ENCODE data around the gene CXXC5. TPM values are rescaled to one million over a fixed set of nuclear protein-coding genes. Genes with fewer than 3 reads are reported as not detected.

CXXC5 gene
- total and polyA plus RNA-seq, 9 of the 15 experiments (the other 6 are each of a cell fraction or from before 2014, with no cell fraction given): 1.9 to 123 (median 45.8) TPM

DNA sequence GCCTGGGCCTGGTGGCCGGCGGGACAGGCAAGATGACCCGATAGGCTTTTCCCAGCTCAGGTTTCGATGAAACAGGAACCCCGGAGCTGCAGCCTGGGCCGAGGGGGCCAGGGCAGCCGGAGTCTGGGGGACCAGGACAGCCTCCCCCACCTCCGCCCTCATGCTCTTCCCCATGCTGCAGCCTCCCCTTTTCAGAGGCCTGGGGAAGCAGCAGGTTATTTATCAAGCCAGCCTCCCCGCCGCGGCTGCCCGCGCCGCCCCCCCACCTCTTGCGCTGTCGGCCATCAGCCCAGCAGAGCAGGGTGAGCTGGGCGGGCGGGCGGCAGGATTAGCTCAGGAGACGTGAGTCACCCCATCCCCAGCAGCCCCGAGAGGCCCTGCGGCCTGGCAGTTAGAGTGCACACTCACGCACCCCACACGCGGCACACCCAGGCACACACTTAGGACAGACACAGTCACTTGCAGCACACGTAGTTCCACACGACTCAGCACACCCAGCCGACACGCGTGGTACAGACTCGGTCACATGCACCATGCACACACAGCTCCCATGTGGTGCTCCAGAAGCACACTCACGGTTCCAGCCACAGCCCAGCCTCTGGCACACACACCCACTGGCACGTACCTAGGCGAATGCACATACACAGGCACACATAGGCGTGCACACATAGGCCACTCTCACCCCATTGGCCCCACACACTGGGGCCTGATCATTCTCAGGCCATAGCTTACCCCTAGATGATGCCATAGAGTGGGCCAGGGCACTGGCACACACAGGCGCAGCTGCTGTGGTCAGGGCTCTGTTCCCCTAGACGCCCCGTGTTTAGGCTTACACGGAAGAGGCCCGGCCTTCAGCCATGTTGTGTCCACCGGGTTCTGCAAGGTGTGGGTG lies 13.0 kb downstream of the CXXC5 start (continued):
- TF ChIP-seq ZHX1 (conservative IDR thresholded peaks at IDR 0.05; ENCODE audit: low read length) (no peak), CBX2 (IDR thresholded peaks at IDR 0.05; ENCODE audit: insufficient read depth, low read length, poor library complexity, severe bottlenecking) (no peak), ZNF124 (CRISPR knock-in tag; IDR thresholded peaks at IDR 0.05) (no peak), ELF1 (tag; IDR thresholded peaks at IDR 0.05) (no peak), CREBBP (IDR thresholded peaks at IDR 0.05; ENCODE audit: low read depth, low read length) (no peak), TOE1 (IDR thresholded peaks at IDR 0.05; ENCODE audit: borderline replicate concordance) (peak; percentile 76; the same call in 1 of the 2 replicates), TOE1 (CRISPR knock-in tag; IDR thresholded peaks at IDR 0.05; ENCODE audit: borderline replicate concordance, low read depth) (peak; percentile 68; the same call in 1 of the 2 replicates), CHCHD3 (CRISPR knock-in tag; IDR thresholded peaks at IDR 0.05) (no peak), FOXK1 (CRISPR knock-in tag; IDR thresholded peaks at IDR 0.05; ENCODE audit: borderline replicate concordance) (peak; percentile 73; the same call in 1 of the 2 replicates), PTRF (tag; IDR thresholded peaks at IDR 0.05) (no peak), ZNF23 (CRISPR knock-in tag; IDR thresholded peaks at IDR 0.05) (no peak), FOXJ3 (CRISPR knock-in tag; IDR thresholded peaks at IDR 0.05) (no peak), SMAD2 (IDR thresholded peaks at IDR 0.05; ENCODE audit: low read depth, low read length) (no peak), ZNF253 (CRISPR knock-in tag; conservative IDR thresholded peaks at IDR 0.05) (no peak), RBM25 (IDR thresholded peaks at IDR 0.05; ENCODE audit: low read depth, low read length, severe bottlenecking) (no peak), NFRKB (IDR thresholded peaks at IDR 0.05; ENCODE audit: low read depth) (peak; percentile 52; the same call in 1 of the 2 replicates), POLR2H (tag; IDR thresholded peaks at IDR 0.05; ENCODE audit: low read depth) (no peak), ELF2 (CRISPR knock-in tag; IDR thresholded peaks at IDR 0.05) (no peak), ZNF583 (CRISPR knock-in tag; IDR thresholded peaks at IDR 0.05) (no peak), ERF (CRISPR knock-in tag; IDR thresholded peaks at IDR 0.05) (no peak), ZNF263 (CRISPR knock-in tag; IDR thresholded peaks at IDR 0.05; ENCODE audit: borderline replicate concordance) (peak; percentile 58; the same call in 1 of the 2 replicates), SMARCA5 (IDR thresholded peaks at IDR 0.05) (peak; percentile 91), ZNF134 (CRISPR knock-in tag; conservative IDR thresholded peaks at IDR 0.05) (no peak), HMG20B (CRISPR knock-in tag; IDR thresholded peaks at IDR 0.05) (no peak)
- TF ChIP-seq, protein P1, sequence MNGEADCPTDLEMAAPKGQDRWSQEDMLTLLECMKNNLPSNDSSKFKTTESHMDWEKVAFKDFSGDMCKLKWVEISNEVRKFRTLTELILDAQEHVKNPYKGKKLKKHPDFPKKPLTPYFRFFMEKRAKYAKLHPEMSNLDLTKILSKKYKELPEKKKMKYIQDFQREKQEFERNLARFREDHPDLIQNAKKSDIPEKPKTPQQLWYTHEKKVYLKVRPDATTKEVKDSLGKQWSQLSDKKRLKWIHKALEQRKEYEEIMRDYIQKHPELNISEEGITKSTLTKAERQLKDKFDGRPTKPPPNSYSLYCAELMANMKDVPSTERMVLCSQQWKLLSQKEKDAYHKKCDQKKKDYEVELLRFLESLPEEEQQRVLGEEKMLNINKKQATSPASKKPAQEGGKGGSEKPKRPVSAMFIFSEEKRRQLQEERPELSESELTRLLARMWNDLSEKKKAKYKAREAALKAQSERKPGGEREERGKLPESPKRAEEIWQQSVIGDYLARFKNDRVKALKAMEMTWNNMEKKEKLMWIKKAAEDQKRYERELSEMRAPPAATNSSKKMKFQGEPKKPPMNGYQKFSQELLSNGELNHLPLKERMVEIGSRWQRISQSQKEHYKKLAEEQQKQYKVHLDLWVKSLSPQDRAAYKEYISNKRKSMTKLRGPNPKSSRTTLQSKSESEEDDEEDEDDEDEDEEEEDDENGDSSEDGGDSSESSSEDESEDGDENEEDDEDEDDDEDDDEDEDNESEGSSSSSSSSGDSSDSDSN (IDR thresholded peaks at IDR 0.05; ENCODE audit: borderline replicate concordance in 1 of 2, low read depth in 2 of 2, low read length in 2 of 2): peak; percentile 51 to 82; a peak in 3 of 4 replicates

Data from K562 (cell line).